HCT116 (cell line): ENCODE results near the gene MARCKSL1. TPM values are rescaled to one million over a fixed set of nuclear protein-coding genes. Genes with fewer than 3 reads are reported as not detected.

ENCODE experiments used
- ATAC-seq: fragments of 200-7000 bp; cut with Tn5 transposase; 2 replicates; pipeline ENCODE4 v1.9.1; 2020; ENCODE audit warnings: mild to moderate bottlenecking, moderate library complexity
- BruUV-seq: library from RNA; stranded (reverse); fragments of 400-500 nt; replicated peaks from 2 replicates; lab custom pipeline; 2021; lab: Mats Ljungman, UMichigan
- CTCF ChIA-PET: fragments of 300-600 bp; sonication (Branson Sonifier 250); formaldehyde crosslinking; loops from one replicate; lab custom pipeline; 2021; ENCODE audit warnings: antibody characterized with exemption; lab: Charles Lee
- POLR2A ChIA-PET: fragments of 300-600, 350-600 bp; sonication (Branson Sonifier 250); formaldehyde crosslinking; loops from one replicate; lab custom pipeline; 2021; ENCODE audit warnings: antibody characterized with exemption; lab: Charles Lee
- RAD21 ChIA-PET, 2 experiments: fragments of 300-600 bp; sonication (Branson Sonifier 250); formaldehyde crosslinking; loops; one replicate each; lab custom pipeline; 2023; ENCODE audit warnings: low total read pairs in 2 of 2; ENCODE audit not compliant: uncharacterized antibody in 2 of 2, unreplicated experiment in 2 of 2, low non-redundant PET in 1 of 2; lab: Charles Lee
- DNase-seq: peaks from one replicate; pipeline ENCODE4 v3.0.0-alpha.2; 2010; ENCODE audit warnings: low read depth, low spot score
- H2AFZ ChIP-seq: fragments of 200-600 bp; shearing (Covaris generic), sonication (generic); 2 replicates; pipeline ENCODE4 v1.6.1; 2017; ENCODE audit warnings: low read depth, mixed run types, mixed read lengths, antibody characterized with exemption, low read length; ENCODE audit not compliant: poor library complexity, severe bottlenecking
- H3K27ac ChIP-seq: 2 replicates; pipeline ENCODE4 v1.5.1; 2012; ENCODE audit warnings: low read depth, low read length
- H3K27me3 ChIP-seq: fragments of 200-600 bp; sonication (generic); 2 replicates; pipeline ENCODE4 v1.6.1; 2016; ENCODE audit warnings: mixed run types, low read length, mixed read lengths; ENCODE audit not compliant: insufficient read depth
- H3K36me3 ChIP-seq, 2 experiments: fragments of 200-500 bp in 1 of 2; fragments of 200-600 bp in 1 of 2; sonication (Bioruptor generic) in 1 of 2; sonication (generic) in 1 of 2; 2 replicates each; pipeline versions ENCODE4 v1.5.1 to v1.6.1; 2014 to 2016; ENCODE audit warnings: low read length in 2 of 2, inconsistent platforms in 1 of 2, mixed read lengths in 1 of 2, mixed run types in 1 of 2; ENCODE audit not compliant: insufficient read depth in 2 of 2, control insufficient read depth in 1 of 2
- H3K4me1 ChIP-seq, 2 experiments: fragments of 200-600 bp in 1 of 2; sonication (generic) in 1 of 2; 2 replicates each; pipeline versions ENCODE4 v1.5.1 to v1.6.1; 2012 to 2017; ENCODE audit warnings: low read length in 2 of 2, inconsistent platforms in 1 of 2, mild to moderate bottlenecking in 1 of 2, mixed read lengths in 1 of 2, mixed run types in 1 of 2, moderate library complexity in 1 of 2; ENCODE audit not compliant: insufficient read depth in 2 of 2, control insufficient read depth in 1 of 2
- H3K4me2 ChIP-seq: fragments of 200-600 bp; sonication (generic); 2 replicates; pipeline ENCODE4 v1.6.1; 2017; ENCODE audit warnings: mixed run types, low read length, mixed read lengths
- H3K4me3 ChIP-seq, 2 experiments: fragments of 200-600 bp in 1 of 2; sonication (generic) in 1 of 2; replicated peaks in 1 of 2; 2 replicates each; pipeline ENCODE4 v1.5.1; 2011 to 2016; ENCODE audit warnings: low read length in 2 of 2, control low read depth in 1 of 2, low read depth in 1 of 2, mild to moderate bottlenecking in 1 of 2, mixed read lengths in 1 of 2, mixed run types in 1 of 2
- H3K79me2 ChIP-seq: fragments of 200-600 bp; sonication (generic); 2 replicates; pipeline ENCODE4 v1.6.1; 2017; ENCODE audit warnings: mild to moderate bottlenecking, mixed run types, low read length, moderate library complexity, mixed read lengths; ENCODE audit not compliant: insufficient read depth
- H3K9ac ChIP-seq: fragments of 200-600 bp; sonication (generic); 2 replicates; pipeline ENCODE4 v1.6.1; 2016; ENCODE audit warnings: low read length, mixed read lengths
- H3K9me2 ChIP-seq: fragments of 200-600 bp; sonication (generic), shearing (Covaris generic); 2 replicates; pipeline ENCODE4 v1.6.1; 2017; ENCODE audit warnings: mixed run types, mild to moderate bottlenecking, moderate library complexity; ENCODE audit not compliant: insufficient read depth
- H3K9me3 ChIP-seq, 2 experiments: fragments of 200-500 bp in 1 of 2; fragments of 200-600 bp in 1 of 2; sonication (Bioruptor generic) in 1 of 2; sonication (generic) in 1 of 2; 2 replicates each; pipeline ENCODE4 v1.6.1; 2014 to 2017; ENCODE audit warnings: low read length in 2 of 2, mixed read lengths in 2 of 2, inconsistent platforms in 1 of 2, low read depth in 1 of 2, mild to moderate bottlenecking in 1 of 2, mixed run types in 1 of 2, moderate library complexity in 1 of 2; ENCODE audit not compliant: control insufficient read depth in 1 of 2, insufficient read depth in 1 of 2
- H4K20me1 ChIP-seq: fragments of 200-600 bp; sonication (generic), shearing (Covaris generic); 2 replicates; pipeline ENCODE4 v1.6.1; 2017; ENCODE audit warnings: mixed run types, mild to moderate bottlenecking, moderate library complexity; ENCODE audit not compliant: insufficient read depth
- CBX3 ChIP-seq: IDR thresholded peaks from 2 replicates; pipeline ENCODE4 v1.6.1; 2012; ENCODE audit warnings: low read depth
- CEBPB ChIP-seq: IDR thresholded peaks from 2 replicates; pipeline ENCODE4 v1.6.1; 2012; ENCODE audit warnings: low read depth
- EZH2 ChIP-seq: fragments of 200-600 bp; sonication (generic); IDR thresholded peaks from 2 replicates; pipeline ENCODE4 v1.6.1; 2017; ENCODE audit warnings: antibody characterized with exemption, mixed run types
- EZH2phosphoT487 ChIP-seq: fragments of 200-600 bp; IDR thresholded peaks from 2 replicates; pipeline ENCODE4 v1.6.1; 2018; ENCODE audit warnings: antibody characterized with exemption, borderline replicate concordance
- JUND ChIP-seq: IDR thresholded peaks from 2 replicates; pipeline ENCODE4 v1.6.1; 2012
- POLR2A ChIP-seq: IDR thresholded peaks from 2 replicates; pipeline ENCODE4 v1.7.0; 2011; ENCODE audit warnings: borderline replicate concordance; ENCODE audit not compliant: insufficient read depth, insufficient read length; ENCODE audit errors: extremely low read depth
- SP1 ChIP-seq: IDR thresholded peaks from 2 replicates; pipeline ENCODE4 v1.6.1; 2012; ENCODE audit warnings: low read depth
- SRF ChIP-seq: IDR thresholded peaks from 2 replicates; pipeline ENCODE4 v1.6.1; 2012; ENCODE audit warnings: low read depth
- ZNF274 ChIP-seq: fragments of 200-500 bp; sonication (Bioruptor generic); IDR thresholded peaks from 2 replicates; pipeline ENCODE4 v1.6.1; 2014; ENCODE audit warnings: mild to moderate bottlenecking, low read depth, low read length, inconsistent platforms
- intact Hi-C: fragments of 100-400 bp; cut with micrococcal nuclease; formaldehyde crosslinking; loops from 2 replicates; pipeline ENCODE4 v1.10.0; 2022
- total RNA-seq: library from RNA; stranded (reverse); gene quantifications from one replicate; pipeline ENCODE4 v1.2.1, GENCODE V29; 2021; ENCODE audit not compliant: unreplicated experiment
- TF ChIP-seq, protein P1 (sequence below): IDR thresholded peaks from 2 replicates; pipeline ENCODE4 v1.6.1; 2012
- TF ChIP-seq, protein P2 (sequence below): IDR thresholded peaks from 2 replicates; pipeline ENCODE4 v1.6.1; 2011; ENCODE audit warnings: mild to moderate bottlenecking, low read length, moderate library complexity; ENCODE audit not compliant: insufficient replicate concordance; ENCODE audit errors: extremely low read depth

Gene MARCKSL1
- total RNA-seq, 1 experiment from 2014 or later, result 127 TPM

DNA sequence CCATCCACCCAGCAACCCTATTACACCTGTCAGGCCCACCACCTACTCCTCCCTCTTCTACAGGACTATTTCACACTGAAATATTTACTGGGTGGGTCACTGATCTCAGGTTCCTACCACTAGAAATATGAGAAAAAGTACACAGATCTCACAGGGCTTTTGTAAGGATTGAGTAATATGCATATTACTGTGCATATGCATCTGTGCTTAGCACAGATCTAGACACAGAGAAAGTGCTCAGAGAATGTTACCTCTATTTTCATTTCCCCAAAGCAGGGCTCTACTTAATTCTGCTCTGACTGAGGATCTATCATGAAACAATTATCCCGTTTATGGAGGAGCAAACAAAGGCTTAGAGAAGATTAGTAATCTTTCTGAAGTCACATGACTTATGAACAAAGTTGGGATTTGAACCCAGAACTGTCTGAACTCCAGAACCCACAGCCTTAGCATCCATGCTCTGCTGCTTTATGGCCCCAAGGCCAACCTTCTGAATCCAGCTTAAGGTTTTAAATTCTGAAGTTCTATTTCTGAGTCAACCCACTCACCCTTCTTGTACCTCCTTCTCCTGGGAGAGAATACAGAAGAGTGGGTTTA is 38.1 kb upstream of the MARCKSL1 start:
- ATAC-seq, result no peak
- BruUV-seq, result TSS peak; percentile 6
- DNase-seq, result no peak
- H3K4me1 ChIP-seq, result no peaks in the 10 kb centered on the region
- H2AFZ ChIP-seq, result no peak overlapping the region
- ChIA-PET CTCF (no interaction called here), RAD21 (no interaction called here), POLR2A (no interaction called here)
- H3K36me3 ChIP-seq, result peaks cover 30 to 34% of the 10 kb centered on the region in 2 experiments
- H3K4me3 ChIP-seq, result no peak overlapping the region
- TF ChIP-seq, protein P1, sequence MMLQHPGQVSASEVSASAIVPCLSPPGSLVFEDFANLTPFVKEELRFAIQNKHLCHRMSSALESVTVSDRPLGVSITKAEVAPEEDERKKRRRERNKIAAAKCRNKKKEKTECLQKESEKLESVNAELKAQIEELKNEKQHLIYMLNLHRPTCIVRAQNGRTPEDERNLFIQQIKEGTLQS, result no peak
- no peak for TF ChIP-seq CBX3
- no peak for TF ChIP-seq EZH2phosphoT487
- no peak for TF ChIP-seq ZNF274
- no peak for TF ChIP-seq POLR2A
- TF ChIP-seq SP1, result no peak
- TF ChIP-seq, protein P2, sequence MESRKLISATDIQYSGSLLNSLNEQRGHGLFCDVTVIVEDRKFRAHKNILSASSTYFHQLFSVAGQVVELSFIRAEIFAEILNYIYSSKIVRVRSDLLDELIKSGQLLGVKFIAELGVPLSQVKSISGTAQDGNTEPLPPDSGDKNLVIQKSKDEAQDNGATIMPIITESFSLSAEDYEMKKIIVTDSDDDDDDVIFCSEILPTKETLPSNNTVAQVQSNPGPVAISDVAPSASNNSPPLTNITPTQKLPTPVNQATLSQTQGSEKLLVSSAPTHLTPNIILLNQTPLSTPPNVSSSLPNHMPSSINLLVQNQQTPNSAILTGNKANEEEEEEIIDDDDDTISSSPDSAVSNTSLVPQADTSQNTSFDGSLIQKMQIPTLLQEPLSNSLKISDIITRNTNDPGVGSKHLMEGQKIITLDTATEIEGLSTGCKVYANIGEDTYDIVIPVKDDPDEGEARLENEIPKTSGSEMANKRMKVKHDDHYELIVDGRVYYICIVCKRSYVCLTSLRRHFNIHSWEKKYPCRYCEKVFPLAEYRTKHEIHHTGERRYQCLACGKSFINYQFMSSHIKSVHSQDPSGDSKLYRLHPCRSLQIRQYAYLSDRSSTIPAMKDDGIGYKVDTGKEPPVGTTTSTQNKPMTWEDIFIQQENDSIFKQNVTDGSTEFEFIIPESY, result no peak
- no peak for TF ChIP-seq SRF
- no peak for TF ChIP-seq CEBPB
- no peak for TF ChIP-seq JUND
- no peak for TF ChIP-seq EZH2
- no peaks in the 10 kb centered on the region for H3K9me3 ChIP-seq
- H3K27ac ChIP-seq, result no peak overlapping the region
- intact Hi-C loops, result no loop called here
- H3K27me3 ChIP-seq, result no peaks in the 10 kb centered on the region
- H4K20me1 ChIP-seq, result no peaks in the 10 kb centered on the region
- H3K9me2 ChIP-seq, result no peaks in the 10 kb centered on the region
- no peak overlapping the region for H3K4me2 ChIP-seq
- no peak overlapping the region for H3K9ac ChIP-seq
- no peaks in the 10 kb centered on the region for H3K79me2 ChIP-seq
